Pancreas (tissue), 10 donors: Measurements from ENCODE around the gene ERCC1. TPM values are rescaled to one million over a fixed set of nuclear protein-coding genes. Genes with fewer than 3 reads are reported as not detected.

ENCODE experiments used
- ATAC-seq, 4 donors: fragments of 200-7000 bp; cut with Tn5 transposase; one replicate each; pipeline versions ENCODE4 v1.8.0 to v1.9.1; 2020; ENCODE audit warnings: mild to moderate bottlenecking in 4 of 4, moderate library complexity in 4 of 4
- DNase-seq, 6 donors: peaks; one replicate each; pipeline ENCODE4 v3.0.0-alpha.2; 2020
- FAIRE-seq: peaks from 2 replicates; lab custom pipeline; 2012; peaks lifted over from hg19 to GRCh38; lab: Jason Lieb, UNC
- H3K27ac ChIP-seq, 4 donors: fragments of 200-600 bp; sonication (generic); 1 replicate in 3 of 4; 2 replicates in 1 of 4; pipeline versions ENCODE4 v1.5.0 to v1.8.0; 2020
- H3K27me3 ChIP-seq, 4 donors: fragments of 200-600 bp; one replicate each; pipeline ENCODE4 v1.8.0; 2021
- H3K36me3 ChIP-seq, 3 donors: fragments of 200-600 bp; sonication (generic) in 1 of 3; one replicate each; pipeline versions ENCODE4 v1.5.0 to v1.8.0; 2020 to 2021
- H3K4me1 ChIP-seq, 3 donors: fragments of 200-600 bp; one replicate each; pipeline ENCODE4 v1.8.0; 2021
- H3K4me3 ChIP-seq, 4 donors: fragments of 200-600 bp; sonication (generic) in 2 of 4; one replicate each; pipeline versions ENCODE4 v1.5.0 to v1.8.0; 2020 to 2021
- H3K9me3 ChIP-seq, 4 donors: fragments of 200-600 bp; one replicate each; pipeline ENCODE4 v1.8.0; 2021
- WGBS, 2 donors: extraction: QIAGEN DNeasy Blood & Tissue Kit; methylation state at CpG; one replicate each; pipeline ENCODE4 v1.1.7; 2013; 5-methylcytosine and 5-hydroxymethylcytosine counted together
- intact Hi-C, 3 donors: fragments of 100-400 bp; cut with DNase I; formaldehyde crosslinking; loops; one replicate each; pipeline versions ENCODE4 v1.11.1 to v1.14.2; 2022
- polyA plus RNA-seq, 2 donors: library from polyadenylated mRNA; stranded (reverse); fragments of 200-250 nt; gene quantifications; one replicate each; pipeline ENCODE4 v1.2.3, GENCODE V29; 2013
- total RNA-seq, 6 donors: library from RNA; stranded (reverse); fragmentation: NEBNext Ultra II Directional in 4 of 6; extraction: Animal tissue kit (Norgen Biotek cat#: 25700) in 4 of 6; gene quantifications; one replicate each; pipeline versions ENCODE4 v1.2.1 to v1.2.4, GENCODE V29; 2021 to 2023
- TF ChIP-seq, protein P1 (sequence below), 4 donors: fragments of 200-600 bp; sonication (generic) in 3 of 4; IDR thresholded peaks; one replicate each; pipeline versions ENCODE4 v1.5.0 to v1.8.0; 2021; ENCODE audit warnings: antibody characterized with exemption in 4 of 4
- donor health status: healthy with polysubstance abuse.
- donor health status: DM: no; HTN: no; CAD: no; lungs with moderate emphysema.
- donor health status: DM: no; HTN: no; CAD: no.
- donor health status: control.
- donor health status: control.
- donor health status: Bipolar disorder and iron deficiency.
- donor health status: DM: yes; HTN: yes; CAD: no.
- donor health status: DM: no; HTN: no; CAD: no.
- donor health status: DM: no; HTN: no; CAD: no.
- donor health status: DM: yes; HTN: yes; CAD: no.

The ERCC1 gene
- total RNA-seq (10 to 100 TPM; 28.9 to 33.5 (median 32.9) TPM), polyA plus RNA-seq (10 to 100 TPM; 35.3 to 42.3 TPM)

GRCh38 chr19:45423589-45424190 is at the start of gene ERCC1:
Gene ERCC1 (minus strand): TSS chr19:45423917. CDS start chr19:45423374, 543 bp downstream.
- FAIRE-seq: no peak
- TF ChIP-seq, protein P1, sequence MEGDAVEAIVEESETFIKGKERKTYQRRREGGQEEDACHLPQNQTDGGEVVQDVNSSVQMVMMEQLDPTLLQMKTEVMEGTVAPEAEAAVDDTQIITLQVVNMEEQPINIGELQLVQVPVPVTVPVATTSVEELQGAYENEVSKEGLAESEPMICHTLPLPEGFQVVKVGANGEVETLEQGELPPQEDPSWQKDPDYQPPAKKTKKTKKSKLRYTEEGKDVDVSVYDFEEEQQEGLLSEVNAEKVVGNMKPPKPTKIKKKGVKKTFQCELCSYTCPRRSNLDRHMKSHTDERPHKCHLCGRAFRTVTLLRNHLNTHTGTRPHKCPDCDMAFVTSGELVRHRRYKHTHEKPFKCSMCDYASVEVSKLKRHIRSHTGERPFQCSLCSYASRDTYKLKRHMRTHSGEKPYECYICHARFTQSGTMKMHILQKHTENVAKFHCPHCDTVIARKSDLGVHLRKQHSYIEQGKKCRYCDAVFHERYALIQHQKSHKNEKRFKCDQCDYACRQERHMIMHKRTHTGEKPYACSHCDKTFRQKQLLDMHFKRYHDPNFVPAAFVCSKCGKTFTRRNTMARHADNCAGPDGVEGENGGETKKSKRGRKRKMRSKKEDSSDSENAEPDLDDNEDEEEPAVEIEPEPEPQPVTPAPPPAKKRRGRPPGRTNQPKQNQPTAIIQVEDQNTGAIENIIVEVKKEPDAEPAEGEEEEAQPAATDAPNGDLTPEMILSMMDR (IDR thresholded peaks at IDR 0.05): no peak
- 0% methylated on average over 37 of the region's 37 CpGs for WGBS, 2 donors
- no peaks in the 10 kb centered on the region for H3K36me3 ChIP-seq
- H3K4me1 ChIP-seq: peaks cover 0 to 10% (median 6%) of the 10 kb centered on the region in 3 donors
- ATAC-seq: peak; percentile 85 to 88 (median 86)
- no peaks in the 10 kb centered on the region for H3K27me3 ChIP-seq
- H3K27ac ChIP-seq: peak within 1 kb of the TSS; percentile 82 to 98 (median 92)
- H3K4me3 ChIP-seq: peak within 1 kb of the TSS; percentile 38 to 61 (median 46)
- H3K9me3 ChIP-seq: no peaks in the 10 kb centered on the region
- peak; percentile 97 to 100 (median 99) for DNase-seq
- intact Hi-C loops: no loop called here

- H3K27me3 ChIP-seq: no peaks in the 10 kb centered on the region
- WGBS, 2 donors: 14 to 23% methylated on average over 5 of the region's 5 CpGs
- no peaks in the 10 kb centered on the region for H3K9me3 ChIP-seq
- ATAC-seq (no peak), DNase-seq (no peak), FAIRE-seq (no peak)
- no peak overlapping the region for H3K4me3 ChIP-seq
- peaks cover 0 to 13% (median 4%) of the 10 kb centered on the region in 3 donors for H3K4me1 ChIP-seq
- no peak overlapping the region for H3K27ac ChIP-seq
- TF ChIP-seq, protein P1 (IDR thresholded peaks at IDR 0.05): no peak
- intact Hi-C loops: loop anchor here in 1 of 3 donors (5.0 kb wide), 1 partner anchor 36 kb away; no protein-coding TSS in a partner anchor
- H3K36me3 ChIP-seq: no peaks in the 10 kb centered on the region
Observed at GRCh38 chr19:45473367-45473681, 49.6 kb upstream of the ERCC1 start.

DNA sequence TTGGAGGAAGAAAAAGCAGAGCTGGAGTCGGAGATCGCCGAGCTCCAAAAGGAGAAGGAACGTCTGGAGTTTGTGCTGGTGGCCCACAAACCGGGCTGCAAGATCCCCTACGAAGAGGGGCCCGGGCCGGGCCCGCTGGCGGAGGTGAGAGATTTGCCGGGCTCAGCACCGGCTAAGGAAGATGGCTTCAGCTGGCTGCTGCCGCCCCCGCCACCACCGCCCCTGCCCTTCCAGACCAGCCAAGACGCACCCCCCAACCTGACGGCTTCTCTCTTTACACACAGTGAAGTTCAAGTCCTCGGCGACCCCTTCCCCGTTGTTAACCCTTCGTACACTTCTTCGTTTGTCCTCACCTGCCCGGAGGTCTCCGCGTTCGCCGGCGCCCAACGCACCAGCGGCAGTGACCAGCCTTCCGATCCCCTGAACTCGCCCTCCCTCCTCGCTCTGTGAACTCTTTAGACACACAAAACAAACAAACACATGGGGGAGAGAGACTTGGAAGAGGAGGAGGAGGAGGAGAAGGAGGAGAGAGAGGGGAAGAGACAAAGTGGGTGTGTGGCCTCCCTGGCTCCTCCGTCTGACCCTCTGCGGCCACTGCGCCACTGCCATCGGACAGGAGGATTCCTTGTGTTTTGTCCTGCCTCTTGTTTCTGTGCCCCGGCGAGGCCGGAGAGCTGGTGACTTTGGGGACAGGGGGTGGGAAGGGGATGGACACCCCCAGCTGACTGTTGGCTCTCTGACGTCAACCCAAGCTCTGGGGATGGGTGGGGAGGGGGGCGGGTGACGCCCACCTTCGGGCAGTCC is 49.0 kb upstream of the ERCC1 start:
- no peaks in the 10 kb centered on the region for H3K36me3 ChIP-seq
- no peaks in the 10 kb centered on the region for H3K27me3 ChIP-seq
- no peak overlapping the region for H3K27ac ChIP-seq
- 21 to 23% methylated on average over 40 to 44 of the region's 44 CpGs for WGBS, 2 donors
- peaks cover 0 to 13% (median 9%) of the 10 kb centered on the region in 3 donors for H3K4me1 ChIP-seq
- ATAC-seq: no peak
- TF ChIP-seq, protein P1 (IDR thresholded peaks at IDR 0.05): no peak
- H3K4me3 ChIP-seq: no peak overlapping the region
- intact Hi-C loops: loop anchor here in 1 of 3 donors (5.0 kb wide), 1 partner anchor 35 kb away; no protein-coding TSS in a partner anchor
- DNase-seq: no peak
- H3K9me3 ChIP-seq: no peaks in the 10 kb centered on the region
- FAIRE-seq: no peak

GRCh38 chr19:45471931-45472562 is 48.3 kb upstream of the ERCC1 start:
- H3K4me1 ChIP-seq: peaks cover 0 to 13% (median 9%) of the 10 kb centered on the region in 3 donors
- DNase-seq (no peak), FAIRE-seq (no peak), ATAC-seq (no peak)
- intact Hi-C loops: loop anchor here in 1 of 3 donors (5.0 kb wide), 1 partner anchor 35 kb away; no protein-coding TSS in a partner anchor
- H3K4me3 ChIP-seq: no peak overlapping the region
- no peaks in the 10 kb centered on the region for H3K27me3 ChIP-seq
- H3K27ac ChIP-seq: no peak overlapping the region
- H3K9me3 ChIP-seq: no peaks in the 10 kb centered on the region
- no peaks in the 10 kb centered on the region for H3K36me3 ChIP-seq
- TF ChIP-seq, protein P1 (IDR thresholded peaks at IDR 0.05): no peak
- 50 to 55% methylated on average over 7 of the region's 7 CpGs for WGBS, 2 donors
